ENCODE data around the gene SNAP29.

- no peak for TF ChIP-seq CTCF (IDR thresholded peaks at IDR 0.05)
- no peak for TF ChIP-seq ZFX (IDR thresholded peaks at IDR 0.05; ENCODE audit: borderline replicate concordance)
Observed at GRCh38 chr22:20885017-20885556, 26.3 kb downstream of the SNAP29 start.
